MCF 10A (cell line): ENCODE measurements around the gene MIA. TPM values are rescaled to one million over a fixed set of nuclear protein-coding genes. Genes with fewer than 3 reads are reported as not detected.
A peak's percentile ranks its signal among the peaks of the same experiment; 100 is the strongest.

Experiments
- BruUV-seq: library from RNA; stranded (reverse); fragments of 400-500 nt; replicated peaks from 2 replicates; lab custom pipeline; 2021; lab: Mats Ljungman, UMichigan
- CTCF ChIA-PET: fragments of 300-600 bp; sonication (Branson Sonifier 250); formaldehyde crosslinking; extraction: SDS; loops from one replicate; lab custom pipeline; 2021; ENCODE audit warnings: antibody characterized with exemption, inconsistent platforms; lab: Yijun Ruan, JAX
- POLR2A ChIA-PET: fragments of 300-600, 350-650 bp; sonication (Branson Sonifier 250); formaldehyde crosslinking; extraction: SDS; loops from one replicate; lab custom pipeline; 2020; ENCODE audit warnings: antibody characterized with exemption, inconsistent platforms; lab: Yijun Ruan, JAX
- DNase-seq: peaks from one replicate; pipeline ENCODE4 v3.0.0-alpha.2; 2018; ENCODE audit not compliant: unreplicated experiment
- H3K27ac Mint-ChIP-seq: one replicate; pipeline ENCODE4 v1.8.0; 2022; ENCODE audit warnings: mild to moderate bottlenecking, low read depth, mixed read lengths; ENCODE audit not compliant: unreplicated experiment
- H3K27me3 Mint-ChIP-seq: one replicate; pipeline ENCODE4 v1.8.0; 2022; ENCODE audit warnings: mixed read lengths; ENCODE audit not compliant: insufficient read depth, unreplicated experiment
- H3K36me3 Mint-ChIP-seq: one replicate; pipeline ENCODE4 v1.8.0; 2022; ENCODE audit warnings: mild to moderate bottlenecking, moderate library complexity, mixed read lengths; ENCODE audit not compliant: insufficient read depth, unreplicated experiment
- H3K4me1 Mint-ChIP-seq: one replicate; pipeline ENCODE4 v1.8.0; 2022; ENCODE audit warnings: mixed read lengths; ENCODE audit not compliant: insufficient read depth, unreplicated experiment
- H3K4me3 Mint-ChIP-seq: one replicate; pipeline ENCODE4 v1.8.0; 2022; ENCODE audit warnings: mild to moderate bottlenecking, moderate library complexity, mixed read lengths; ENCODE audit not compliant: unreplicated experiment
- H3K9me3 Mint-ChIP-seq: one replicate; pipeline ENCODE4 v1.8.0; 2022; ENCODE audit warnings: mixed read lengths; ENCODE audit not compliant: unreplicated experiment
- intact Hi-C: fragments of 100-400 bp; cut with micrococcal nuclease; formaldehyde crosslinking; loops from 2 replicates; pipeline ENCODE4 v1.14.1; 2022
- total RNA-seq: library from RNA; stranded (reverse); gene quantifications from 2 replicates; pipeline ENCODE4 v1.2.3, GENCODE V29; 2022
- TF ChIP-seq, protein P1 (sequence below): fragments of 200-600 bp; IDR thresholded peaks from one replicate; pipeline ENCODE4 v1.8.0; 2022; ENCODE audit warnings: antibody characterized with exemption, mild to moderate bottlenecking; ENCODE audit not compliant: unreplicated experiment

The MIA gene
- total RNA-seq, 1 experiment from 2014 or later, result 0.70 TPM

DNA sequence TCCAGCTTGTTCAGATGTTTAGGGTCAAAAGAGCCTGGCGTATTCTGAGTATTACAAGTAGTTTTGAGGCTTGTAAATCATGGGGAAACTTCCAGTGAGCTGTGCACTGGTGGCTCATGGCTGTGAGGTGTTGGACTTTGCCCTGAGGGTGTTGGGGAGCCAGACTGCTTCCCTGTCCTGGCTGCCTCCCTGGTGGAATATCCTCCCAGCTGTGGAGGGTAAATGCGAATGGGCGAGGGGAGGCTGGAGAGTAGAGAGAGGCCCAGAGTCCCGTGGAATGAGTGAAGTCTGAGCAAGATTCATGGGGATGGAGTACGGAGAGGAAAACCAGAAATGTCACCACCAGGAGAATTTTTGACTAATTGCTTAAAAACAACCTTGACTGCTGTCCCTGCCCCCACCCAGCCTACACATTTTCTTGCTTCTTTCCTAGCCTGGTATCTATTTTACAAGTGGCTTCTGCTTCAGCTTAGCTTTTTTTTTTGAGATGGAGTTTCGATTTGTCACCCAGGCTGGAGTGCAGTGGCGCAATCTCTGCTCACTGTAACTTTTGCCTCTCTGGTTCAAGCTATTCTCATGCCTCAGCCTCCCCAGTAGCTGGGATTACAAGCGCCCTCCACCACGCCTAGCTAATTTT is 20.6 kb upstream of the MIA start:
- intact Hi-C loops, result no loop called here
- Mint-ChIP-seq H3K4me3 (peak overlapping the region; percentile 51), H3K27ac (peak overlapping the region; percentile 46), H3K9me3 (no peaks in the 10 kb centered on the region), H3K27me3 (no peaks in the 10 kb centered on the region), H3K36me3 (peaks cover 78% of the 10 kb centered on the region), H3K4me1 (peaks cover 33% of the 10 kb centered on the region)
- BruUV-seq, result no TSS peak
- CTCF ChIA-PET, result interaction anchor here (0.6 to 2.3 kb wide), 3 partner anchors 24 to 94 kb away, joined by 4 to 5 read pairs (median 5); no protein-coding TSS in a partner anchor
- POLR2A ChIA-PET, result interaction anchor here (0.9 to 6.7 kb wide), 4 partner anchors 23 to 44 kb away, joined by 3 to 57 read pairs (median 18); partner anchors contain the start of genes COQ8B, EGLN2, ITPKC and RAB4B
- TF ChIP-seq, protein P1, sequence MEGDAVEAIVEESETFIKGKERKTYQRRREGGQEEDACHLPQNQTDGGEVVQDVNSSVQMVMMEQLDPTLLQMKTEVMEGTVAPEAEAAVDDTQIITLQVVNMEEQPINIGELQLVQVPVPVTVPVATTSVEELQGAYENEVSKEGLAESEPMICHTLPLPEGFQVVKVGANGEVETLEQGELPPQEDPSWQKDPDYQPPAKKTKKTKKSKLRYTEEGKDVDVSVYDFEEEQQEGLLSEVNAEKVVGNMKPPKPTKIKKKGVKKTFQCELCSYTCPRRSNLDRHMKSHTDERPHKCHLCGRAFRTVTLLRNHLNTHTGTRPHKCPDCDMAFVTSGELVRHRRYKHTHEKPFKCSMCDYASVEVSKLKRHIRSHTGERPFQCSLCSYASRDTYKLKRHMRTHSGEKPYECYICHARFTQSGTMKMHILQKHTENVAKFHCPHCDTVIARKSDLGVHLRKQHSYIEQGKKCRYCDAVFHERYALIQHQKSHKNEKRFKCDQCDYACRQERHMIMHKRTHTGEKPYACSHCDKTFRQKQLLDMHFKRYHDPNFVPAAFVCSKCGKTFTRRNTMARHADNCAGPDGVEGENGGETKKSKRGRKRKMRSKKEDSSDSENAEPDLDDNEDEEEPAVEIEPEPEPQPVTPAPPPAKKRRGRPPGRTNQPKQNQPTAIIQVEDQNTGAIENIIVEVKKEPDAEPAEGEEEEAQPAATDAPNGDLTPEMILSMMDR, result no peak
- no peak for DNase-seq

- Mint-ChIP-seq H3K27me3 (no peaks in the 10 kb centered on the region), H3K36me3 (peaks cover 83% of the 10 kb centered on the region), H3K27ac (no peak overlapping the region), H3K4me3 (no peak overlapping the region), H3K4me1 (peaks cover 28% of the 10 kb centered on the region), H3K9me3 (no peaks in the 10 kb centered on the region)
- no peak for DNase-seq
- TF ChIP-seq, protein P1, result no peak
- BruUV-seq, result no TSS peak
- ChIA-PET CTCF (interaction anchor here (0.6 to 2.3 kb wide), 3 partner anchors 25 to 94 kb away, joined by 4 to 5 read pairs (median 5); no protein-coding TSS in a partner anchor), POLR2A (interaction anchor here (1.0 to 6.7 kb wide), 2 partner anchors 39 to 44 kb away, joined by 3 to 57 read pairs; partner anchors contain the start of genes COQ8B, EGLN2 and ITPKC)
- intact Hi-C loops, result no loop called here
Measured at GRCh38 chr19:40755248-40755624, 20.1 kb upstream of the MIA start.

GRCh38 chr19:40755791-40756190 is 19.5 kb upstream of the MIA start:
- Mint-ChIP-seq H3K4me1 (peaks cover 27% of the 10 kb centered on the region), H3K36me3 (peaks cover 89% of the 10 kb centered on the region), H3K27me3 (no peaks in the 10 kb centered on the region), H3K4me3 (peak overlapping the region; percentile 36), H3K27ac (no peak overlapping the region), H3K9me3 (no peaks in the 10 kb centered on the region)
- TF ChIP-seq, protein P1, result no peak
- DNase-seq, result no peak
- BruUV-seq, result no TSS peak
- CTCF ChIA-PET, result interaction anchor here (0.6 to 2.3 kb wide), 3 partner anchors 51 to 95 kb away, joined by 3 to 5 read pairs (median 3); no protein-coding TSS in a partner anchor
- intact Hi-C loops, result no loop called here
- POLR2A ChIA-PET, result interaction anchor here (1.0 kb wide), 1 partner anchor 39 kb away, joined by 3 read pairs; the partner anchor contains the start of genes COQ8B and ITPKC

- no peak for DNase-seq
- H3K36me3 Mint-ChIP-seq, result peaks cover 97% of the 10 kb centered on the region
- no peaks in the 10 kb centered on the region for H3K9me3 Mint-ChIP-seq
- no peaks in the 10 kb centered on the region for H3K27me3 Mint-ChIP-seq
- intact Hi-C loops, result no loop called here
- ChIA-PET POLR2A (interaction anchor here (0.5 to 0.6 kb wide), 2 partner anchors 22 to 37 kb away, joined by 3 read pairs; no protein-coding TSS in a partner anchor), CTCF (interaction anchor here (0.6 to 2.3 kb wide), 2 partner anchors 78 to 95 kb away, joined by 3 to 5 read pairs; no protein-coding TSS in a partner anchor)
- peaks cover 27% of the 10 kb centered on the region for H3K4me1 Mint-ChIP-seq
- no TSS peak for BruUV-seq
- H3K4me3 Mint-ChIP-seq, result peak overlapping the region; percentile 11
- TF ChIP-seq, protein P1, result no peak
- no peak overlapping the region for H3K27ac Mint-ChIP-seq
Measured at GRCh38 chr19:40756502-40757110, 18.7 kb upstream of the MIA start.
